ENCODE data around the gene DAO.

DAO gene

DNA sequence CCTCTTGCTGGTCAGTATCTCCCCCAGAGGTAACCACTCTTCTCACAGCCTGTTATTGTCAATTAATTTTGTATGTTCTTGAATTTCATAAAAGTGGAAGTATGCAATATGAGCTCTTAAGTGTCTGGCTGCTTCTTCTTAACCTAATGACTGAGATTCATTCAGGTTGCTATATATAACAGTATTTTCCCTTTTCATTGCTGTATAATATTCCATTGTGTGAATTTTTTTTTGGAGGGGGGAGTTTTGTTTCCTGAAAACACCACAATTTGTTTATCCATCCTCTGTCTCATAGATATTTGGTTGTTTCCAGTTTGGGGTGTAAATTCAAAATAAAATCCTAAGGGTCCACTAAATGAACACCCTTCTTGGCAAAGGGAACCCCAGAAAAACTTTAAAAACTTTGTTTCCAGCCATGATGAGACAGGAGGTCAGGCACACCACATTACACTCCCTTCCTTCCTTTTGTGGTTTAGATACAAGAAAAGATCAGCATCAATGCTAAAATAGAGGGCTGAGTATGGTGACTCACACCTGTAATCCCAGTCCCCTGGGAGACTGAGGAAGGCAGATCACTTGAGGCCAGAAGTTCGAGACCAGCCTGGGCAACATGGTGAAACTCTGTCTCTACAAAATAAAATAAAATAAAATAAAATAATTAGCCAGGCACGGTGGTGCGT, 4.1 kb upstream of the DAO start:
- no peak for DNase-seq (ENCODE audit: low read depth)

DNA sequence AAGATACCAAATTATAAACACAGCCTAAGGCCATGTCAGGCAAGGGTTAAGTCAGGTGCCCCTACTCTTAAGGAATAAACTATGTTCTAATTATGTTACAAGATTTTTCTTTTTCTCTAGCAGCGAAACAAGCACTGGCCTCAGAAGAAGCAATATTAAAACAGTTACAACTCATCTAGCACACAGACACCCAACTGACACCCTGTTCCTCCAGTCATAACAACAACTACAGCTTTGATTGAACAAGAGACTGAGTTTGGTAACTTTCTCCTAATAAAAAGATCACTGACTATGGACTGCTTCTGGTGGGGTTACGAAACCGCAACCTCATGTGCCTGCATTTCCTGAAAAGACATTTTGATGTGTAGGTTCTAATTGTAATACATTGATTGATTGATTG, 3.3 kb upstream of the DAO start:
- no peak for DNase-seq (ENCODE audit: low read depth)

DNA sequence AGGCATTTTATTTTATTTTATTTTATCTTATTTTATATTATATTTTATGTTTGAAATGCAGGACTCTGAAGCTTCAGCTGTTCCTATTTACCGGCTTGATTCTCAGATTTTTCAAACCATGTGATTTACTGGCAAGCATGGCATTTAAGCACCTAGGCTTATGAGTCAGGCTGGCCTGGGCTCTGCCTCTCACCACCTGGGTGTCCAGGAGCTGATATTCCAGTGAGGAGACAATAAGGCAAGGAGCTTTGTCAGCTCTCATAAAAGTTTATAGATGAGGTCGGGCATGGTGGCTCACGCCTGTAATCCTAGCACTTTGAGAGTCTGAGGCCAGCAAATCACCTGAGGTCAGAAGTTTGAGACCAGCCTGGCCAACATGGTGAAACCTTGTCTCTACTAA, 2.1 kb downstream of the DAO start:
- DNase-seq (ENCODE audit: low read depth): no peak

DNA sequence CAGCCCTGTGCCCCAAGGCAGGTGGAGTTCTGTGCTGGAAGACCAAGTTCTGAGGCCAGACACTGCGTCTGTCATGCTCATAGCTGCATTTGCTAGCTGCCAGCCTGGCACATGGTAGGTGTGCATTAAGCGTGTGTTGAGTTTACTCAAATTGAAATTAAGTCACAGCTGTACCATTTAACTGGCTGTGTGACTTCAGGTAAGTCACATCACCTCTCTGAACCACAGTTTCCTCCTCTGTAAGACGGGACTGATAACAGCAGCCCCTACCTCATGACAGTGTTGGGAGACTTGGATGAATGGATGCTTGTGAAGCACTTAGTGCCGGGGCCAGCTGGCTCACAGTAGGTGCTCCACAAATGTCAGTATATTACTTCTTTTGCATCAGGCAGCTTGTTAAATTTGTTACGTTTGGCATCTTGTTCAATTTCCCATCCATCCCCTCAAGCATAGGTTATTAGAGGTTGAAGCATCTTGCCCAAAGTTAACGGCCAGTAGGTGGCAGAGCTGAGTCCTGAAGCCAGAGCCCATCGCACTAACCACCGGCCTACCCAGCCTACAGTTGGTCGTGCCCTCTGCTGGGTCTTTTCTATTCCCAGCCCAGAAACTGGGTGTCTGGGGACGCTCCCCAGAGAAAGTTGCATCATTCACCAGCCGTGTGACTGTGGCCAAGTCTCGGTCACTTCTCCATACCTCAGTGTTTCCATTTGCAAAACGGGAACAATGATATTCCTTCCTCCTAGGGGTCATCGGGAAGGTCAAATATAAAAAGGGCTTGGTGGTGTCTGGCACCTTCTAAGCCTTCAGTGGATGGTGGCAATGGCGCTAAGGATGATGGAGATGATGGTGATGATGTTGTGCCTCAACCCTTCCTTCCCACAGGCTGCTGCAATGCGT, 4.5 kb downstream of the DAO start:
- peak; percentile 36 for DNase-seq (ENCODE audit: low read depth)

DNA sequence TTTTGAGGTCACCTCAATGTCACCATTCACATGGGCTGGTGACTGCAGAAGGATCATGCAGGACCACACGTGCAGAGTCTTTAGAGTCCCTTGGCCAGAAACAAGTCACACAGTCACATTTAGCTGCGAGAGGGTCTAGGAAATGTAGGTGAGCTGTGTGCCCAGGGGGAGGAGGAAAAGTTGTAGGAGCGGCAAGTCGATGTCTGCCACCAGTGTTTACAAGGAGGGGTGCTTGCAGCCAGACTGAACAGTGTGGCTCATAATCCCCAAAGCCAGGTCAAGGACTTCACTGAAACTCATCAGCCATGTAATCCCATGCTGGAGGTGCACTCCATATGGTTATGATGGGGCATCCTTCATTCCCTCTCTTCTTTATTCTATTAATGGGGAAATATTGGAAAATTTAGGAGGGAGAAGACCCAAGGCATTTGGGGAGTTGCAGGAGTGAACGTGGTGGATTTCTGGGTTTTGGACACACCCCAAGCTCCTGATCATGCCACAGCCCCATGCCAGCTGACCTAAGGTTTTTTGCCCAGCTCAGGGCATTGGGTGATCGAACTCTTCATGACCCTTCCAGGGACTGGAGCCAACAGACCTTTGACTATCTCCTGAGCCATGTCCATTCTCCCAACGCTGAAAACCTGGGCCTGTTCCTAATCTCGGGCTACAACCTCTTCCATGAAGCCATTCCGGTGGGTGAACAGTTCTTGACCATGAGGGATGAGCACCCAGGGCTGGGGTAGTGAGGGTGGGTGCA, 7.2 kb downstream of the DAO start:
- DNase-seq (ENCODE audit: low read depth): no peak

DNA sequence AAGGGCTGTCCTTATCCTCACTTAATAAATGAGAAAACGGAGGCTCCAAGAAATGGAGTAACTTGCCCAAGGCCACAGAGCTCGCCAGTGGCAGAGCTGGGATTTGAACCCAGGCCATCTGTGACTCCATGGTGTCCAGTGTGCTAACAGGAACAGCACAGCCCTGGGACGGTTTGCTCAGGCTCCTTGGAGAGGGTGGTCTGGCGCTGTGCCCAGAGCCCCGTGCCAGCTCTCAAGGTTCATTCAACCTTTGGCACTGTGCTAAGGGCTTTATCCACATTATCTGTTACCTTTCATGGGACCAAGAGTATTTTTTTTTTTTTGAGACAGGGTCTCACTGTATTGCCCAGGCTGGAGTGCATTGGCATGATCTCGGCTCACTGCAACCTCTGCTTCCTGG, 8.1 kb downstream of the DAO start:
- DNase-seq (ENCODE audit: low read depth): no peak

DNA sequence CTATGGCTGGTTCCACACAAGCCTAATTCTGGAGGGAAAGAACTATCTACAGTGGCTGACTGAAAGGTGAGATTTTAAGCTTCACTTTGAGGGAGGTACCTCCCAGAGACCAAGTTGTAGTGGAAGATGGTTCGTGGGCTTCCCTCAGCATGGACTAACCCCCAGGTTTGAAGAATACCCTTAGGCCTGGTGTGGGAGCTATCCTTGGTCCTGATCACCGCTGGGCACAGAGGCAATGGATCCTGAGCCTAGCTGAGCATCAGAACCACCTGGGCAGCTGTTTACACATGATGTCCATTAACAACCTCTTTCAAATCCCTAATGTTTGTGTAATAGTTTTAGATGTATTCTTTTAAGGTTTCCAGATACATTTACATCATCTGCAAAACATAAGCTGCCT, 10.3 kb downstream of the DAO start:
- DNase-seq (ENCODE audit: low read depth): no peak

DNA sequence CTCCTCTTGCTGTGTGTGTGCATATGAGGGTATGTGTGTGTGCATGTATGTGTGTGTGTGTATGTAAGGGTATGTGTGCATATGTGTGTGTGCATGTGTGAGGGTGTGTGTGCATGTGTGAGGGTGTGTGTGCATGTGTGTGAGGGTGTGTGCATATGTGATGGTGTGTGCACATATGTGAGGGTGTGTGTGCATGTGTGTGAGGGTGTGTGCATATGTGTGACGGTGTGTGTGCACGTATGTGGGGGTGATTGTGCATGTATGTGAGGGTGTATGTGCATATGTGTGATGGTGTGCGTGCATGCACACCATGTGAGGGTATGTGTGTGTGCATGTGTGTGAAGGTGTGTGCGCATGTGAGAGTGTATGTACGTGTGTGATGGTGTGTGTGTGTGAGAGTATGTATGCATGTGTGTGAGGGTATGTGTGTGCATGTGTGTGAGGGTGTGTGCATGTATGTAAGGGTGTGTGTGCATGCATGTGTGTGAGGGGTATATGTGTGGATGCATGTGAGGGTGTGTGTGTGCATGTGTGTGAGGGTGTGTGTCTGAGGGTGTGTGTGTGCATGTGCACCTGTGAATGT, 15.4 kb downstream of the DAO start:
- no peak for DNase-seq (ENCODE audit: low read depth)

DNA sequence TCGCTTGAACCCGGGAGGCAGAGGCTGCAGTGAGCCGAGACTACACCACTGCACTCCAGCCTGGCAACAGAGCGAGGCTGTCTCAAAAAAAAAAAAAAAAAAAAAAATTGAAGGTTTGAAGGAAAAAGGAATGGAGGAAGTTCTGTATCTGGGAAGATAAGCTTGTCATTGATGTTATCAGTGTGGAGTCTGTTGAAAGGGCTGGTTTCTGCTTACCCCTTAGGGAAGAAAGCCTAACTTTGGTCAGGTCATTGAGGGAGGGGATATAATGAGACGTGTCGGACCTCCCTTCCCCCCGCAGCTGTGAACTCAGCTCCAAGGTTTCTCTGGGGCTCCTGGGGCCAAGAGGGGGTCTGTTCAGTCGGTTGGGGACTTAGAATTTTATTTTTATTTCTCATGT, 16.4 kb downstream of the DAO start:
- DNase-seq (ENCODE audit: low read depth): no peak

DNA sequence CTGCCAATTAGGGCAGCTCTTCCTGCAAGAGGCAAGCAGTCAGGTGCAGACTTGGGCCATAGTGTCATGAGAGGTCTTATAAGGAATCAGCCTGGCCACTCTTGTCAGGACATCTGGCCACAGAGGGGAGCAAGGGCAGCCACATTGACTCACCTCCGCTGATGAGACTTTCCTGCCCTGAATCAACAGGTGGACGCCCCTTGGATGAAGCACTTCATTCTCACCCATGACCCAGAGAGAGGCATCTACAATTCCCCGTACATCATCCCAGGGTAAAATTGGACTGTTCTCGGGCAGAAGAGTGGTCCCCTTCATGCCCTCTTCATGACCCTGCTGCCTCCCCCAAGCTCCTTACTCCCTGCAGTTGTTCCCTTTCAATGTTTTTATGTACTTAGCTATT, 16.9 kb downstream of the DAO start:
- DNase-seq (ENCODE audit: low read depth): no peak

DNA sequence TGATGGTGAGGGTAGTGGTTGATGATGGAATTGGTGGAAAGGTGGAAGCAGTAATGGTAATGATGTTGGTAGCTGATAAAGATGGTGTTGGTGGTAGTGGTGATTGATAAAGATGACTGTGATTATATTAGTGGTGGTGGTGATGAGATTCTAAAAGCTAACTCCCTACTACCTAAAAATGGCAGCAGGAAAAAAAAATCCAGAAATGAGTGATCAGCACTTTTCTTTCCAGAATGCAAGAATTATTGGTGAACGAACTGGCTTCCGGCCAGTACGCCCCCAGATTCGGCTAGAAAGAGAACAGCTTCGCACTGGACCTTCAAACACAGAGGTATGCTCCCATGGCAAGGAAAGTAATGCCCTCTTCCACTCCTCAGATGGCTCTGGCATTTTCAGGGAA, 19.3 kb downstream of the DAO start:
- DNase-seq (ENCODE audit: low read depth): no peak

DNA sequence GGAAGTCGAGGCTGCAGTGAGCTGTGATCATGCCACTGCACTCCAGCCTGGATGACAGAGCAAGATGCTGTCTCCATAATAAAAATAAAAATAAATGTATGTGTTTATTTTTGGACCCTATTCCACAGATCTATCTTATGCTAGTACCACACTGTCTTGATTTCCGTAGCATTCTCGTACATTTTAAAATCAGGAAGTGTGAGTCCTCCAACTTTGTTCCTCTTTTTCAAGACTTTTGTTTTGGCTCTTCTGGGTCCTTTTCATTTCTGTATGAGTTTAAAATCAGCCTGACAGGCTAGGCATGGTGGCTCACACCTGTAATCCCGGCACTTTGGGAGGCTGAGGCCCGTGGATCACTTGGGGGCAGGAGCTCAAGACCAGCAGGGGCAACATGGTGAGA, 25.8 kb downstream of the DAO start:
- DNase-seq (ENCODE audit: low read depth): no peak

DNA sequence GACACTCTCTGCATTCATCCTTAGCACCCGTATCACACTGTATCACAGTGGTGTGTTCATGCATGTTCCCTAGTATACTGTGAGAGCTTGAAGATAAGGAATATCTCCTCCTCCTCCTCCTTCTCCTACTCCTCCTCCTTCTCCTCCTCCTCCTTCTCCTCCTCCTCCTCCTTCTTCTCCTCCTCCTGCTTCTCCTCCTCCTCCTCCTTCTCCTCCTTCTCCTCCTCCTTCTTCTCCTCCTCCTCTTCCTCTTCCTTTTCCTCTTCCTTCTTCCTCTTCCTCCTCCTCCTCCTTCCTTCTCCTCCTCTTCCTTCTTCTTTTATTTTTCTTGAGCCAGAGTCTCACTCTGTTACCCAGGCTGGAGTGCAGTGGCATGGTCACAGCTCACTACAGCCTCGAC, 27.1 kb downstream of the DAO start:
- no peak for DNase-seq (ENCODE audit: low read depth)

DNA sequence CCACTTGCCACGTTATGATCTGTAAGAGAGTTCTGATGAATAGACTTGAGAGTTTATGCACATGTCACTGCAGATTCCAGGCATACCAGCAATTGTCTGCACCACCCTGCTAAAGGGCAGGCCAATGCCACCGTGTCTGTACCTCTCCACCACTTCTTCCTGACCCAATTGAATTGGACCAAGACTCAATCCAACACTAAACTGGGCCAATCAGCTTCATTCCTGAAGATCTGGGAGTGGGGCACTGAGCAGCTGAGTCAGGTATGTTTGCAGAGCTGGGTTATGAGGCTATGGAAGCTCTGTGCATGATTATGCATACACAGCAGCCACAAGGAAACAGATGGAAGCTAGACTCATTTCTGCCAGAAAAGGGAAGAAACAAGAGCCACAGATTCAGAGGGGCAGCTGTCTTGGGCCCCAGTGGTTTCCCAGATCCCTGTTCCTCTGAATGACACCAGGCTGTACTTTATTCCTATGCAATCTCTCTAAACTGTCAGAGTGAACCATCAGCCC, 28.0 kb downstream of the DAO start:
- no peak for DNase-seq (ENCODE audit: low read depth)

DNA sequence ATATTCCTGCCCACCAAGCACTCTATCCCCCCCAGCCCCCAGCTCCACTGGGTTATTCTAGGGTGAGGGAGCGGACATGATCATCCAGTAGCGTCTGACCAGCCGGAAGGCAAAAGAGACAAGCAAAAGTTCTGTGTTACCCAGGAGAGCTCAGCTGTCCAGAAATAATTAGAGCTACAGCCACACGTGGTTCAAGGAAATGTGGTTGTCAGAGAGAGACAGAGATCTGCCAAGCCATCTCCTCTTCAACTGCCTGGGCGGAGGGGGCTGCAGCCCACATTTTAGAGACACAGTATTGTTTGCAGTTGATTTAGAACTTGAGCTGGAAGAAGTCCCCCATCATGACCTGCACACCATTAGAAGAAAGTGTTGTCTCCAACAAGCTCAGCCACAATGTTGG, 30.4 kb downstream of the DAO start:
- no peak for DNase-seq (ENCODE audit: low read depth)

DNA sequence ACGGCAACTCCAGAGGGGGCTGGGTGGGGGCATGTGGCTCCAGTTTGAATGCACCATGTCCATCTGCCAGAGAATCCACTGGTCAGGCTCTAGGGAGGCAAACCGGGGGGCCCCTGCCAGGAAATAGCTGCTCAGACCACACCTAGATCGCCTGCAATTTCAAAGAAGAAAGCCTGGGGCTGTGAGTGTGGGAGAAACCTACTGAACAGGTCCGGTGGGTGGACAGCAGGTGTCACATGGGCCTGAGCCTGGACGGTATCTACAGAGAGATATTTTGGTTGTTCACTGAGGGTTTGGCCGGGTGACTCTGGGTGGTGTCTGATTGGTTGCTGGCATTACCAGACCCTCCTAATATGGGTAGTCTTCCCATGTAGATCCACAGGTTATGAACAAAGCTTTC, 32.0 kb downstream of the DAO start:
- DNase-seq (ENCODE audit: low read depth): no peak

DNA sequence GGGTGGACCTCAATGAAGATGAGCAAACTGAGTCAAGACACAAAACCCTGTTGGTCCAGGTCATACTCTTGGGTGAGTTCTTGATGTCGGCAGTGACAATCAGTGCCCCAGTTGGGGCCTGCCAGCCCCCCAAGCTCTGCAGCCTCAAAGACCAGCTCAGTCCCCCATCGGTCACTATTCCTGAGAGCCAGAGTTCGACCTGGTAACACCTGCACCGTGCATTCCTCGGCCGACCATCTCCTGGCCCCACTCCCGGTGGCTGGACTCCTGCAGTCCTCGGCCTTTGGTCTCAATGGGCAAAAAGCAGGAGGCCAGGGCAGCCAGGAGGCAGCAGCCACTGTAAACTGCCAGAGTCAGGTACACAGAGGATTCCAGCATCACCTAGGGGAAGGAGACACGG, 32.5 kb downstream of the DAO start:
- DNase-seq (ENCODE audit: low read depth): no peak

DNA sequence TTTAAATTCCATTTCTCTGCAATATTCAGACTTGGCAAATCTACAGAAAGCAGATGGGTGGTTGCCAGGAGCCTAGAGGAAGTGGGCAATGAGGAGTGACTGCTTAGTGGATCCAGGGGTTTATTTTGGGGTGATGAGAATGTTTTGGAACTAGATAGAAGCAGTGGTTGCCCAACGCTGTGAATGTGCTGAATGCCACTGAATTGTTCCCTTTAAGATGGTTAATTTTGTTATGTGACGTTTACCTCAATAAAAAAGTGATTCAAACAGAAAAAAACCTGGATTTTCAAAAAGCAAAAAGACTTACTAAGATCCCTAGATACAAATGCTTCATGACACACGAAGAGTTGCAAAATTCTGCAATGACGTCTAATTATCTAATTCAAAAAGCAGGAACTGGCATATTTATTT, 34.2 kb downstream of the DAO start:
- DNase-seq (ENCODE audit: low read depth): no peak

DNA sequence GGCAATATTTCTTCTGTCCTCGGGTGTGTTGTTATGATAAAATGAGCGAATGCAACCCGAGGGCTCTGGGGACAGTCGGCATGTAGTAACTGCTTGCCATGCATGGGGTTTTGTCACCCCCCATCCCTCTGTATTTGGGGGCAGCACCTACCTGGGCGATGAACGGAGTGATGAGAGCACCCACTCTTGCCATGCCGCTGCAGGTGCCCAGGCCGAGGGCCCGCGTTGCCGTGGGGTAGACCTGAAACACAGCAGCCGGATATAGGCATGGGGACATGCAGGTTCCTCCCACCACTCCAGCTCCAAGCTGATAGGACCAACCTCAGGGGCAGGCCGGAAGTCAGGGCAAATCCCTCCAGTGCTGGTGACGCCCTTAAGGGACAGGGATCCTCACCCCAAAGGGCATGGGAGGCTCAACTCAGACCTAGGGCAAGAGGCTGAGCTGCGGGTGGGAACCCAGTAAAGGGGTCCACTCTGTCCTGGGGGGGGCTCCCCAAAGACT, 35.8 kb downstream of the DAO start:
- no peak for DNase-seq (ENCODE audit: low read depth)

DNA sequence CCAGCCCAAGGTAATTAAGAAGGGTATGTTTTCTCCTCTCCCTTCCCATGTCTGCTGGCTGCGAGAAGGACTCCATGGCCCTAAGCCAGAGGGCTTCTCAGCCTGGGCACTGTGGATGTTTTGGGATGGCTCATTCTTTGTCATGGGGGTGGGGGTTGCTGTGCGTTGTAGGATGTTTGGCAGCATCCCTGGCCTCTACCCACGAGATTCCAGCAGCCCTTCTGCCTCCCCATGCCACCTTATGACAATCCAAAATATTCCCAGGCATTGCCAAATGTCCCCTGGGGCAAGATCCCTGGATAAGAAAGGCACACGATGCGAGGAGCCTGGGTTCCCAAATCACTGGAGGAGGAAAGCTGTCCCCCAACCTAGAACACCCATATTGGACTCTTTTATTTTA, 36.4 kb downstream of the DAO start:
- DNase-seq (ENCODE audit: low read depth): no peak

DNA sequence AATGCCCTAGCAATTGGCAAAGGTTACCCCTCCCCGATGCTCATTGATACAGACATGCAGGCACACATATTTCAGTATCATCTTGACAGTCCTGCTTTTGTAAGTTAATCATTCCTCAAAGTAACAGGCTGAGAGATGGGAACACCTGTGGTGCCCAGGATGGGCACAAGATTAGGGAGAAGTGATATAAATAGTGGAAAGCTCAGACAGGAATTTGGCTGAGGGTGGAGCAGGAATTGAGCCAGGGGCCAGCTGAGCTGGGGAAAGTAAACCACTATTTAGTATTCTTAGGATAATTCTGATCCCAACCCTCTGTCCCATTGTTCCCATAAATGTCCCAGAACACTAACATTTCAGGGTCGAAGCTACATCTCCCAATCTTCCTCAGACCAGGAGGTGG, 38.3 kb downstream of the DAO start:
- DNase-seq (ENCODE audit: low read depth): no peak

DNA sequence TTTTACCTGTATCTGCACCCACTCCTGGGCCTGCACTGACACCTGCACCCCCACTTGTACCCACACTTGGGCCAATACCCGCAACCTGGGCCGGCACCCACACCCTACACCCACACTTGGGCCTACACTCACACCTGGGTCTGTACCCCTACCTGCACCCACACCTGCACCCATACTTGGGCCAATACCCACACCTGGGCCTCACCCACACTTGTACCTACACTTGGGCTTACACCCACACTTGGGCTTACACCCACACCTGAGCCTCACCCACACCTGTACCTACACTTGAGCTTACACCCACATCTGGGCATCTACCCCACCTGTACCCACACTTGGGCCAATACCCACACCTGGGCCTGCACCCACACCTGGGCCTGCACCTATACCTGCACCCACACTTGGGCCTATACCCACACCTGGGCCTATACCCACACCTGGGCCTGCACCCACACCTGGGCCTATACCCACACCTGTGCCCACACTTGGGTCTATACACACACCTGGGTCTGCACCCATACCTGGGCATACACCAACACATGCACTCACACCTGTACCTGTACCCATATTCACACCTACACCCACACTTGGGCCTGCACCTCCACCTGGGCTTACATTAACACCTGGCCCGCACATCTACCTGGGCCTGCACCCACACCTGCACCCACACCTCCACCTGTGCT, 39.2 kb downstream of the DAO start:
- DNase-seq (ENCODE audit: low read depth): no peak
